GM13977 (cell line): ENCODE measurements around the gene FHIT.

Experiments used
- DNase-seq: peaks from one replicate; pipeline ENCODE4 v3.0.0; 2012; ENCODE audit warnings: low spot score
- CTCF ChIP-seq: IDR thresholded peaks from 2 replicates; pipeline ENCODE4 v1.5.1; 2012; ENCODE audit warnings: mild to moderate bottlenecking, control low read depth; ENCODE audit not compliant: insufficient read depth; ENCODE audit errors: extremely low read depth, missing control alignments
- in situ Hi-C: fragments of 300-500 bp; cut with MboI; formaldehyde crosslinking; loops from one replicate; pipeline ENCODE4 v1.12.0; 2022; ENCODE audit warnings: low sequenced_read_pairs, low pct_unique_long_range_greater_than_20kb, mixed read lengths, inconsistent platforms; ENCODE audit not compliant: unreplicated experiment

FHIT gene

GRCh38 chr3:61015408-61015807 lies 235.8 kb downstream of the FHIT start:
- TF ChIP-seq CTCF = no peak
- DNase-seq = no peak
- in situ Hi-C loops = no loop called here

- DNase-seq = no peak
- TF ChIP-seq CTCF = no peak
- in situ Hi-C loops = no loop called here
Measured at GRCh38 chr3:61008998-61009380, 242.3 kb downstream of the FHIT start.

- in situ Hi-C loops = no loop called here
- no peak for TF ChIP-seq CTCF
- no peak for DNase-seq
Measured at GRCh38 chr3:61008153-61008997, 242.9 kb downstream of the FHIT start.

- no peak for TF ChIP-seq CTCF
- no peak for DNase-seq
- in situ Hi-C loops = no loop called here
Measured at GRCh38 chr3:61005591-61005990, 245.7 kb downstream of the FHIT start.

- no peak for TF ChIP-seq CTCF
- in situ Hi-C loops = no loop called here
- no peak for DNase-seq
Measured at GRCh38 chr3:60998858-60999257, 252.4 kb downstream of the FHIT start.

GRCh38 chr3:60992395-60992794 lies 258.9 kb downstream of the FHIT start:
- no peak for TF ChIP-seq CTCF
- in situ Hi-C loops = no loop called here
- no peak for DNase-seq
